AG04450 (cell line): ENCODE data around the gene VSTM1. TPM values are rescaled to one million over a fixed set of nuclear protein-coding genes. Genes with fewer than 3 reads are reported as not detected.

Source experiments
- CTCF ChIA-PET: fragments of 300-600, 350-600 bp; formaldehyde crosslinking; extraction: SDS; loops from one replicate; lab custom pipeline; 2022; ENCODE audit warnings: antibody characterized with exemption, inconsistent platforms; lab: Charles Lee
- POLR2A ChIA-PET: fragments of 350-600 bp; formaldehyde crosslinking; extraction: SDS; loops from one replicate; lab custom pipeline; 2021; ENCODE audit warnings: antibody characterized with exemption, inconsistent platforms; lab: Yijun Ruan, JAX
- DNase-seq: peaks from one replicate; pipeline ENCODE4 v3.0.0-alpha.2; 2011; ENCODE audit warnings: low read depth, low spot score
- H3K27ac ChIP-seq: one replicate; pipeline ENCODE4 v1.5.1; 2012; ENCODE audit warnings: low read depth, low read length, control low read depth
- H3K27me3 ChIP-seq: one replicate; pipeline ENCODE4 v1.6.0; 2012; ENCODE audit warnings: low read length; ENCODE audit not compliant: control insufficient read depth, insufficient read depth
- H3K4me3 ChIP-seq: 2 replicates; pipeline ENCODE4 v1.5.1; 2011; ENCODE audit warnings: mild to moderate bottlenecking, low read depth, low read length, control low read depth
- H3K9me3 ChIP-seq: 2 replicates; pipeline ENCODE4 v1.5.1; 2012; ENCODE audit warnings: low read length; ENCODE audit not compliant: control insufficient read depth, insufficient read depth
- CTCF ChIP-seq: IDR thresholded peaks from 2 replicates; pipeline ENCODE4 v1.5.1; 2011; ENCODE audit warnings: low read depth, low read length, control low read depth, inconsistent platforms
- polyA plus RNA-seq: library from polyadenylated mRNA; depleted of rRNA; stranded (reverse); fragments of >200 nt; gene quantifications from 2 replicates; pipeline ENCODE4 v1.2.3, GENCODE V29; 2011

VSTM1 gene
- polyA plus RNA-seq, 1 experiment, result not detected

DNA sequence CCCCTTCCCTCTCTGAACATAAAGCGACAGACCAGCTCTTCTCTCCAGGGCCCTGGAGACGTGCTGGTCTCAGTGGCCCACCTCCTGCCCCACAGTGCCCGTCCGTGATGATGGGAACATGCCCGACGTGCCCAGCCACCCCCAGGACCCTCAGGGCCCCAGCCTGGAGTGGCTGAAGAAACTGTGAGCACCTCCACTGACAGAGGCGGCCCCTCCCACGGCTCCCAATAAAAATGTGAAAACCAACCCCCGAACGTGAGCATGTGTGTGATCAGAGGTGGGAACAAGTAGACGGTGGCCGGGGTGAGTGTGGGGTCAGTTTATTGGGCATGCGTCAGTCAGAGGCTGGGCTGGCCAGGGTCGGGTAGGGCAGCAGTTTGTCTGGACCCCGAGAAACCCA lies 43.0 kb upstream of the VSTM1 start:
- ChIA-PET CTCF (no interaction called here), POLR2A (interaction anchor here (1.2 kb wide), 1 partner anchor 9 kb away, joined by 3 read pairs; the partner anchor contains the start of genes PRPF31 and TFPT)
- Histone ChIP-seq H3K27ac (no peak overlapping the region), H3K9me3 (peaks cover 3% of the 10 kb centered on the region; the same call in 1 of the 2 replicates), H3K27me3 (no peaks in the 10 kb centered on the region), H3K4me3 (no peak overlapping the region)
- DNase-seq, result no peak
- no peak for TF ChIP-seq CTCF

- no peak for DNase-seq
- Histone ChIP-seq H3K9me3 (peaks cover 3% of the 10 kb centered on the region; the same call in 1 of the 2 replicates), H3K27me3 (no peaks in the 10 kb centered on the region), H3K4me3 (no peak overlapping the region), H3K27ac (no peak overlapping the region)
- no peak for TF ChIP-seq CTCF
- ChIA-PET CTCF (no interaction called here), POLR2A (interaction anchor here (1.2 kb wide), 1 partner anchor 10 kb away, joined by 3 read pairs; the partner anchor contains the start of genes PRPF31 and TFPT)
Observed at GRCh38 chr19:54105796-54106195, 42.1 kb upstream of the VSTM1 start.

- Histone ChIP-seq H3K27me3 (no peaks in the 10 kb centered on the region), H3K9me3 (peaks cover 3% of the 10 kb centered on the region; the same call in 1 of the 2 replicates), H3K27ac (no peak overlapping the region), H3K4me3 (no peak overlapping the region)
- no peak for DNase-seq
- ChIA-PET POLR2A (no interaction called here), CTCF (interaction anchor here (0.7 kb wide), 1 partner anchor 88 kb away, joined by 4 read pairs; no protein-coding TSS in a partner anchor)
- TF ChIP-seq CTCF, result no peak
Observed at GRCh38 chr19:54104998-54105715, 41.5 kb upstream of the VSTM1 start.

DNA sequence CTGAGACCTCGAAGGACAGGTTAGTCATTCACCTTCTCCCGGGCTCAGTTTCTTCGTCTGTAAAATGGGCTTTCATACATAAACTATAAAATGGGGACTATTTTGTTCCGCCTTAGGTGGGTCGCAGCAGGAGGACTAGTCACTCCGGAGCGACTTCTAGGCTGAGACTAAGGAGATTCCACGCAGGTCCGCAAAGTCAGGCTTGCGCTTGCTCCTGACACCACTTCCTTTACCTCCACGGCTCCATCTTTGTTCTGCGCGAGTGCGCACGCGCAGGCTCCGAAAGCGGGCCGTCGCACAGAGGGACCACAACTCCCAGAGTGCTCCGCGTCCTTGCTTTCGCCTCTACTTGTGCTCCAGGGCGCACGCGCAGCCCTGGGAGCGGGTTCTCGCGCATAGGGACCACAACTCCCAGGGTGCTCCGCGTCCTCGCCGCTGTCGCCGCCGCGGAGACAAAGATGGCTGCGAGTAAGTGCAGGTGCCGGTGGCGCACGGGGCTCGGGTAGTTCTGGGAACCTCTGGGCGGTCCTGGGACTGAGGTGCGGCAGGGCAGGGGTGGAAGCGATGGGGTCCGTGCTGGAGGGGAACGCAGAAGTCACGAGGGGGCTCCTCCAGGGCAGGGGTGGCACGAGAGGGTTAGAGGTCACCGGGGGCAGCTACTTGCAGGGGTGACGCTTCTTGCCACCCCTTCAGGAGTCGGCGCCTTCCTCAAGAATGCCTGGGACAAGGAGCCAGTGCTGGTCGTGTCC lies 38.9 kb upstream of the VSTM1 start, which contains the start of gene NDUFA3:
TSS of gene NDUFA3 (plus strand) at position 435 of the 749 bp plus-strand sequence. CDS start at position 459, 24 bp downstream.
- no peak within 1 kb of the TSS for H3K27ac ChIP-seq
- H3K27me3 ChIP-seq, result no peaks in the 10 kb centered on the region
- ChIA-PET CTCF (interaction anchor here (0.6 to 1.9 kb wide), 4 partner anchors 71 to 722 kb away, joined by 3 to 6 read pairs (median 4); no protein-coding TSS in a partner anchor), POLR2A (interaction anchor here (0.5 to 1.4 kb wide), 3 partner anchors 9 to 13 kb away, joined by 4 to 6 read pairs (median 6); partner anchors contain the start of genes PRPF31 and TFPT)
- peak; percentile 97 for DNase-seq
- TF ChIP-seq CTCF, result no peak
- peaks cover 3% of the 10 kb centered on the region; the same call in 1 of the 2 replicates for H3K9me3 ChIP-seq
- peak within 1 kb of the TSS; percentile 99 for H3K4me3 ChIP-seq
